HepG2 (cell line): ENCODE measurements around the gene STIP1. TPM values are rescaled to one million over a fixed set of nuclear protein-coding genes. Genes with fewer than 3 reads are reported as not detected.

Experiments used
- NCOA2 ChIP-seq: sonication (generic); formaldehyde crosslinking; IDR thresholded peaks from 2 replicates; pipeline ENCODE4 v1.8.0; 2022; ENCODE audit warnings: inconsistent platforms
- ZHX2 ChIP-seq, 2 experiments: sonication (generic) in 1 of 2; formaldehyde crosslinking in 1 of 2; IDR thresholded peaks; 2 replicates each; pipeline versions ENCODE4 v1.6.1 to v1.9.0; 2014 to 2022; ENCODE audit warnings: antibody characterized with exemption in 1 of 2, borderline replicate concordance in 1 of 2, inconsistent platforms in 1 of 2, low read depth in 1 of 2, missing genetic modification reagents in 1 of 2
- ZNF329 ChIP-seq: sonication (generic); formaldehyde crosslinking; IDR thresholded peaks from 2 replicates; pipeline ENCODE4 v1.9.0; 2021; ENCODE audit warnings: low read depth, mild to moderate bottlenecking, missing genetic modification reagents
- ZSCAN22 ChIP-seq: sonication (generic); formaldehyde crosslinking; IDR thresholded peaks from 2 replicates; pipeline ENCODE4 v1.4.0; 2020; ENCODE audit warnings: mild to moderate bottlenecking, missing genetic modification reagents
- polyA plus RNA-seq, 8 experiments: library from polyadenylated mRNA; depleted of rRNA in 3 of 8; stranded (reverse) in 7 of 8; unstranded in 1 of 8; fragments of >200 nt; fragmentation: Illumina TruSeq in 4 of 8; extraction: Trizol in 4 of 8; gene quantifications; 2 replicates each; pipeline versions ENCODE4 v1.2.1 to v1.2.3, GENCODE V29; 2011 to 2016; ENCODE audit warnings: low read depth in 4 of 8, missing spikeins in 1 of 8, mixed read lengths in 1 of 8; ENCODE audit not compliant: insufficient read depth in 1 of 8
- total RNA-seq, 5 experiments: library from RNA; depleted of rRNA; stranded (reverse); fragments of >200 nt; fragmentation: Illumina TruSeq; extraction: Trizol; gene quantifications; 2 replicates each; pipeline ENCODE4 v1.2.3, GENCODE V29; 2016; ENCODE audit warnings: low read depth in 1 of 5
- TF ChIP-seq, protein P1 (sequence below): sonication (generic); formaldehyde crosslinking; IDR thresholded peaks from 2 replicates; pipeline ENCODE4 v1.4.0; 2020; ENCODE audit warnings: mild to moderate bottlenecking, missing genetic modification reagents
- TF ChIP-seq, protein P2 (sequence below): sonication (generic); formaldehyde crosslinking; IDR thresholded peaks from 2 replicates; pipeline ENCODE4 v1.4.0; 2020; ENCODE audit warnings: missing genetic modification reagents
- TF ChIP-seq, protein P3 (sequence below): sonication (generic); formaldehyde crosslinking; conservative IDR thresholded peaks from 2 replicates; pipeline ENCODE4 v1.8.0; 2022; ENCODE audit warnings: low read depth, missing genetic modification reagents
- TF ChIP-seq, protein P4 (sequence below): sonication (generic); formaldehyde crosslinking; IDR thresholded peaks from 2 replicates; pipeline ENCODE4 v1.4.0; 2020; ENCODE audit warnings: mild to moderate bottlenecking, missing genetic modification reagents

The STIP1 gene
- total and polyA plus RNA-seq, 2 of the 13 experiments (the other 11 are each of a cell fraction or from before 2014, with no cell fraction given) = 81.1 to 217 TPM

GRCh38 chr11:64156235-64157011 is 29.5 kb upstream of the STIP1 start (continued):
- no peak for TF ChIP-seq ZHX2 (IDR thresholded peaks at IDR 0.05; ENCODE audit: low read depth)
- no peak for TF ChIP-seq ZHX2 (CRISPR knock-in tag; IDR thresholded peaks at IDR 0.05; ENCODE audit: borderline replicate concordance)
- TF ChIP-seq, protein P1, sequence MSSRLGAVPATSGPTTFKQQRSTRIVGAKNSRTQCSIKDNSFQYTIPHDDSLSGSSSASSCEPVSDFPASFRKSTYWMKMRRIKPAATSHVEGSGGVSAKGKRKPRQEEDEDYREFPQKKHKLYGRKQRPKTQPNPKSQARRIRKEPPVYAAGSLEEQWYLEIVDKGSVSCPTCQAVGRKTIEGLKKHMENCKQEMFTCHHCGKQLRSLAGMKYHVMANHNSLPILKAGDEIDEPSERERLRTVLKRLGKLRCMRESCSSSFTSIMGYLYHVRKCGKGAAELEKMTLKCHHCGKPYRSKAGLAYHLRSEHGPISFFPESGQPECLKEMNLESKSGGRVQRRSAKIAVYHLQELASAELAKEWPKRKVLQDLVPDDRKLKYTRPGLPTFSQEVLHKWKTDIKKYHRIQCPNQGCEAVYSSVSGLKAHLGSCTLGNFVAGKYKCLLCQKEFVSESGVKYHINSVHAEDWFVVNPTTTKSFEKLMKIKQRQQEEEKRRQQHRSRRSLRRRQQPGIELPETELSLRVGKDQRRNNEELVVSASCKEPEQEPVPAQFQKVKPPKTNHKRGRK (CRISPR knock-in tag) = no peak
- no peak for TF ChIP-seq ZSCAN22 (CRISPR knock-in tag)
- TF ChIP-seq NCOA2 = no peak
- TF ChIP-seq, protein P2, sequence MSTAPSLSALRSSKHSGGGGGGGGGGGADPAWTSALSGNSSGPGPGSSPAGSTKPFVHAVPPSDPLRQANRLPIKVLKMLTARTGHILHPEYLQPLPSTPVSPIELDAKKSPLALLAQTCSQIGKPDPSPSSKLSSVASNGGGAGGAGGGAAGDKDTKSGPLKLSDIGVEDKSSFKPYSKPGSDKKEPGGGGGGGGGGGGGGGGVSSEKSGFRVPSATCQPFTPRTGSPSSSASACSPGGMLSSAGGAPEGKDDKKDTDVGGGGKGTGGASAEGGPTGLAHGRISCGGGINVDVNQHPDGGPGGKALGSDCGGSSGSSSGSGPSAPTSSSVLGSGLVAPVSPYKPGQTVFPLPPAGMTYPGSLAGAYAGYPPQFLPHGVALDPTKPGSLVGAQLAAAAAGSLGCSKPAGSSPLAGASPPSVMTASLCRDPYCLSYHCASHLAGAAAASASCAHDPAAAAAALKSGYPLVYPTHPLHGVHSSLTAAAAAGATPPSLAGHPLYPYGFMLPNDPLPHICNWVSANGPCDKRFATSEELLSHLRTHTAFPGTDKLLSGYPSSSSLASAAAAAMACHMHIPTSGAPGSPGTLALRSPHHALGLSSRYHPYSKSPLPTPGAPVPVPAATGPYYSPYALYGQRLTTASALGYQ = no peak
- TF ChIP-seq, protein P3, sequence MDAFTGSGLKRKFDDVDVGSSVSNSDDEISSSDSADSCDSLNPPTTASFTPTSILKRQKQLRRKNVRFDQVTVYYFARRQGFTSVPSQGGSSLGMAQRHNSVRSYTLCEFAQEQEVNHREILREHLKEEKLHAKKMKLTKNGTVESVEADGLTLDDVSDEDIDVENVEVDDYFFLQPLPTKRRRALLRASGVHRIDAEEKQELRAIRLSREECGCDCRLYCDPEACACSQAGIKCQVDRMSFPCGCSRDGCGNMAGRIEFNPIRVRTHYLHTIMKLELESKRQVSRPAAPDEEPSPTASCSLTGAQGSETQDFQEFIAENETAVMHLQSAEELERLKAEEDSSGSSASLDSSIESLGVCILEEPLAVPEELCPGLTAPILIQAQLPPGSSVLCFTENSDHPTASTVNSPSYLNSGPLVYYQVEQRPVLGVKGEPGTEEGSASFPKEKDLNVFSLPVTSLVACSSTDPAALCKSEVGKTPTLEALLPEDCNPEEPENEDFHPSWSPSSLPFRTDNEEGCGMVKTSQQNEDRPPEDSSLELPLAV (CRISPR knock-in tag) = no peak
- TF ChIP-seq ZNF329 = no peak
- TF ChIP-seq, protein P4, sequence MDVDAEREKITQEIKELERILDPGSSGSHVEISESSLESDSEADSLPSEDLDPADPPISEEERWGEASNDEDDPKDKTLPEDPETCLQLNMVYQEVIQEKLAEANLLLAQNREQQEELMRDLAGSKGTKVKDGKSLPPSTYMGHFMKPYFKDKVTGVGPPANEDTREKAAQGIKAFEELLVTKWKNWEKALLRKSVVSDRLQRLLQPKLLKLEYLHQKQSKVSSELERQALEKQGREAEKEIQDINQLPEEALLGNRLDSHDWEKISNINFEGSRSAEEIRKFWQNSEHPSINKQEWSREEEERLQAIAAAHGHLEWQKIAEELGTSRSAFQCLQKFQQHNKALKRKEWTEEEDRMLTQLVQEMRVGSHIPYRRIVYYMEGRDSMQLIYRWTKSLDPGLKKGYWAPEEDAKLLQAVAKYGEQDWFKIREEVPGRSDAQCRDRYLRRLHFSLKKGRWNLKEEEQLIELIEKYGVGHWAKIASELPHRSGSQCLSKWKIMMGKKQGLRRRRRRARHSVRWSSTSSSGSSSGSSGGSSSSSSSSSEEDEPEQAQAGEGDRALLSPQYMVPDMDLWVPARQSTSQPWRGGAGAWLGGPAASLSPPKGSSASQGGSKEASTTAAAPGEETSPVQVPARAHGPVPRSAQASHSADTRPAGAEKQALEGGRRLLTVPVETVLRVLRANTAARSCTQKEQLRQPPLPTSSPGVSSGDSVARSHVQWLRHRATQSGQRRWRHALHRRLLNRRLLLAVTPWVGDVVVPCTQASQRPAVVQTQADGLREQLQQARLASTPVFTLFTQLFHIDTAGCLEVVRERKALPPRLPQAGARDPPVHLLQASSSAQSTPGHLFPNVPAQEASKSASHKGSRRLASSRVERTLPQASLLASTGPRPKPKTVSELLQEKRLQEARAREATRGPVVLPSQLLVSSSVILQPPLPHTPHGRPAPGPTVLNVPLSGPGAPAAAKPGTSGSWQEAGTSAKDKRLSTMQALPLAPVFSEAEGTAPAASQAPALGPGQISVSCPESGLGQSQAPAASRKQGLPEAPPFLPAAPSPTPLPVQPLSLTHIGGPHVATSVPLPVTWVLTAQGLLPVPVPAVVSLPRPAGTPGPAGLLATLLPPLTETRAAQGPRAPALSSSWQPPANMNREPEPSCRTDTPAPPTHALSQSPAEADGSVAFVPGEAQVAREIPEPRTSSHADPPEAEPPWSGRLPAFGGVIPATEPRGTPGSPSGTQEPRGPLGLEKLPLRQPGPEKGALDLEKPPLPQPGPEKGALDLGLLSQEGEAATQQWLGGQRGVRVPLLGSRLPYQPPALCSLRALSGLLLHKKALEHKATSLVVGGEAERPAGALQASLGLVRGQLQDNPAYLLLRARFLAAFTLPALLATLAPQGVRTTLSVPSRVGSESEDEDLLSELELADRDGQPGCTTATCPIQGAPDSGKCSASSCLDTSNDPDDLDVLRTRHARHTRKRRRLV (CRISPR knock-in tag) = no peak
